GM21528 (cell line): ENCODE results near the gene ZNF585A.

Source experiments
- ATAC-seq: cut with Tn5 transposase; IDR thresholded peaks from one replicate; pipeline ENCODE4 v1.9.1; 2021; ENCODE audit warnings: mild to moderate bottlenecking, moderate library complexity; ENCODE audit not compliant: unreplicated experiment, low FRiP score

The ZNF585A gene

DNA sequence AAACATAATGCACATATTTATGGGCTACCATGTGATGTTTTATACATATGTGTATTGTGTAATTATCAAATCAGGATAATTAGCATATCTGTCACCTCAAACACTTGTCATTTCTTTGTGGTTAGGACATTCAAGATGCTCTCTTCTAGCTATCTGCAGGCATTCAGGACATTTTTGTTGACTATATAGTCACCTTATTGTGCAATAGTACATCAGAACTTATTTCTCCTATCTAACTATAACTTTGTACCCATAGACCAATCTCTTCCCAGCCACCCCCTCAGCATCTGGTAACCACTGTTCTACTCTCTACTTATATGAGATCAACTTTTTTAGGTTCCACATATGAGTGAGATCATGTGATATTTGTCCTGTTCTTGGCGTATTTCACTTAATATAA, 73.9 kb downstream of the ZNF585A start:
- ATAC-seq: no peak

DNA sequence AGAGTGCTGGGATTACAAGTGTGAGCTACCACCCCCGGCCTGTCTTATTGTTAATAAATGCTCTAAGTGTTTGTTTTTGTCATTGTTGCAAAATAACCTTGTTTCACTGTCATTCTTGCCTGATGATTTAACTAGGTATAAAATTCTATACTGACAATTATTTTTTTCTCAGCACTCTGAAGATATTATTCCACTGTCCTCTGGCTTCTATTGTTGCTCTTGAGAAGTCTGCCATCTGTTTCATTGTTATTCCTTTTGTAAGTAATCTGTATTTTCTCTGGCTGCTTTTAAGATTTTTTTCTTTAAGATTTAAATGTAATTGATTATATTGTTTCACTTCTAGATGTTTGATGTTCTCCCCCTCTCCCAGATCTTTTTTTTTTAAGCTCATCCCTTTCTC, 76.6 kb downstream of the ZNF585A start:
- no peak for ATAC-seq
